ENCODE data around the gene GLS. TPM values are rescaled to one million over a fixed set of nuclear protein-coding genes. Genes with fewer than 3 reads are reported as not detected.
"Not testable (repeated sequence)": the region's sequence is repeated elsewhere in the genome, so short reads cannot be mapped to it uniquely, and the experiment has no call there.

The GLS gene
- total RNA-seq, 1 donor from 2014 or later = 88.9 TPM

- no peak for TF ChIP-seq POLR2A (IDR thresholded peaks at IDR 0.05)
- TF ChIP-seq POLR2AphosphoS5 (IDR thresholded peaks at IDR 0.05; ENCODE audit: insufficient read depth in 1 of 2, low read depth in 1 of 2) = no peak
- no peak for TF ChIP-seq CTCF (IDR thresholded peaks at IDR 0.05)
- H3K36me3 ChIP-seq = peaks cover 0 to 89% of the 10 kb centered on the region in 2 donors
- intact Hi-C loops (cut with DNase I) = no loop called here
These were observed 113.5 kb downstream of the GLS start for GRCh38 chr2:190994148-190994547.

GRCh38 chr2:190995315-190995714 is 114.7 kb downstream of the GLS start:
- H3K27me3 ChIP-seq; intact Hi-C loops (cut with DNase I); H3K4me1 ChIP-seq; DNase-seq (ENCODE audit: extremely low spot score in 2 of 2); H3K4me3 ChIP-seq; H3K9me3 ChIP-seq; H3K27ac ChIP-seq: not testable (repeated sequence)
- peaks cover 0 to 92% of the 10 kb centered on the region in 2 donors for H3K36me3 ChIP-seq

More at GRCh38 chr2:190994148-190994547, 113.5 kb downstream of the GLS start:
- no peak for DNase-seq (ENCODE audit: extremely low spot score in 2 of 2)
- no peaks in the 10 kb centered on the region for H3K4me1 ChIP-seq
- no peaks in the 10 kb centered on the region for H3K9me3 ChIP-seq
- H3K4me3 ChIP-seq = no peak overlapping the region
- no peak overlapping the region for H3K27ac ChIP-seq
- H3K27me3 ChIP-seq = no peaks in the 10 kb centered on the region

GRCh38 chr2:190996338-190996946 is 115.8 kb downstream of the GLS start:
- no peak for DNase-seq (ENCODE audit: extremely low spot score in 2 of 2)
- Histone ChIP-seq H3K4me1 (no peaks in the 10 kb centered on the region), H3K27me3 (no peaks in the 10 kb centered on the region), H3K9me3 (no peaks in the 10 kb centered on the region), H3K27ac (no peak overlapping the region), H3K36me3 (peaks cover 0 to 90% of the 10 kb centered on the region in 2 donors), H3K4me3 (no peak overlapping the region)
- intact Hi-C loops (cut with DNase I) = no loop called here
- TF ChIP-seq CTCF (IDR thresholded peaks at IDR 0.05) = peak in 1 of 3 experiments; percentile 19
- TF ChIP-seq POLR2A (IDR thresholded peaks at IDR 0.05) = no peak
- no peak for TF ChIP-seq POLR2AphosphoS5 (IDR thresholded peaks at IDR 0.05; ENCODE audit: insufficient read depth in 1 of 2, low read depth in 1 of 2)

GRCh38 chr2:190996947-190997346 is 116.3 kb downstream of the GLS start:
- Histone ChIP-seq H3K36me3 (peaks cover 0 to 95% of the 10 kb centered on the region in 2 donors), H3K4me1 (no peaks in the 10 kb centered on the region), H3K4me3 (no peak overlapping the region), H3K27ac (no peak overlapping the region), H3K9me3 (no peaks in the 10 kb centered on the region), H3K27me3 (no peaks in the 10 kb centered on the region)
- DNase-seq (ENCODE audit: extremely low spot score in 2 of 2) = no peak
- intact Hi-C loops (cut with DNase I) = no loop called here
- no peak for TF ChIP-seq CTCF (IDR thresholded peaks at IDR 0.05)

GRCh38 chr2:190997526-190998113 is 117.0 kb downstream of the GLS start:
- intact Hi-C loops (cut with DNase I) = no loop called here
- Histone ChIP-seq H3K9me3 (no peaks in the 10 kb centered on the region), H3K36me3 (peaks cover 0 to 93% of the 10 kb centered on the region in 2 donors), H3K4me1 (no peaks in the 10 kb centered on the region), H3K27me3 (no peaks in the 10 kb centered on the region), H3K27ac (no peak overlapping the region), H3K4me3 (no peak overlapping the region)
- DNase-seq (ENCODE audit: extremely low spot score in 2 of 2) = no peak
- TF ChIP-seq POLR2AphosphoS5 (IDR thresholded peaks at IDR 0.05; ENCODE audit: insufficient read depth in 1 of 2, low read depth in 1 of 2) = no peak
- TF ChIP-seq POLR2A (IDR thresholded peaks at IDR 0.05) = no peak
- no peak for TF ChIP-seq CTCF (IDR thresholded peaks at IDR 0.05)

All from vagina (tissue), 2 donors.